ENCODE data around the gene LRP4. TPM values are rescaled to one million over a fixed set of nuclear protein-coding genes. Genes with fewer than 3 reads are reported as not detected.

LRP4 gene
- polyA plus RNA-seq, 1 experiment, result 3.8 TPM

- TF ChIP-seq, protein P1, sequence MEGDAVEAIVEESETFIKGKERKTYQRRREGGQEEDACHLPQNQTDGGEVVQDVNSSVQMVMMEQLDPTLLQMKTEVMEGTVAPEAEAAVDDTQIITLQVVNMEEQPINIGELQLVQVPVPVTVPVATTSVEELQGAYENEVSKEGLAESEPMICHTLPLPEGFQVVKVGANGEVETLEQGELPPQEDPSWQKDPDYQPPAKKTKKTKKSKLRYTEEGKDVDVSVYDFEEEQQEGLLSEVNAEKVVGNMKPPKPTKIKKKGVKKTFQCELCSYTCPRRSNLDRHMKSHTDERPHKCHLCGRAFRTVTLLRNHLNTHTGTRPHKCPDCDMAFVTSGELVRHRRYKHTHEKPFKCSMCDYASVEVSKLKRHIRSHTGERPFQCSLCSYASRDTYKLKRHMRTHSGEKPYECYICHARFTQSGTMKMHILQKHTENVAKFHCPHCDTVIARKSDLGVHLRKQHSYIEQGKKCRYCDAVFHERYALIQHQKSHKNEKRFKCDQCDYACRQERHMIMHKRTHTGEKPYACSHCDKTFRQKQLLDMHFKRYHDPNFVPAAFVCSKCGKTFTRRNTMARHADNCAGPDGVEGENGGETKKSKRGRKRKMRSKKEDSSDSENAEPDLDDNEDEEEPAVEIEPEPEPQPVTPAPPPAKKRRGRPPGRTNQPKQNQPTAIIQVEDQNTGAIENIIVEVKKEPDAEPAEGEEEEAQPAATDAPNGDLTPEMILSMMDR (IDR thresholded peaks at IDR 0.05; ENCODE audit: low read depth, low read length), result no peak
- Histone ChIP-seq H3K27me3 (ENCODE audit: control insufficient read depth, insufficient read depth, low read length) (no peaks in the 10 kb centered on the region), H3K9me3 (ENCODE audit: control insufficient read depth, insufficient read depth, low read length) (no peaks in the 10 kb centered on the region), H3K4me3 (ENCODE audit: low read depth, low read length) (no peak overlapping the region), H3K27ac (ENCODE audit: low read depth, low read length) (no peak overlapping the region)
- ChIA-PET POLR2A (no interaction called here), CTCF (interaction anchor here (2.2 kb wide), 1 partner anchor 10 kb away, joined by 6 read pairs; no protein-coding TSS in a partner anchor)
- DNase-seq (ENCODE audit: low read depth, low spot score), result no peak
Measured at GRCh38 chr11:46837860-46838259, 80.5 kb downstream of the LRP4 start.

DNA sequence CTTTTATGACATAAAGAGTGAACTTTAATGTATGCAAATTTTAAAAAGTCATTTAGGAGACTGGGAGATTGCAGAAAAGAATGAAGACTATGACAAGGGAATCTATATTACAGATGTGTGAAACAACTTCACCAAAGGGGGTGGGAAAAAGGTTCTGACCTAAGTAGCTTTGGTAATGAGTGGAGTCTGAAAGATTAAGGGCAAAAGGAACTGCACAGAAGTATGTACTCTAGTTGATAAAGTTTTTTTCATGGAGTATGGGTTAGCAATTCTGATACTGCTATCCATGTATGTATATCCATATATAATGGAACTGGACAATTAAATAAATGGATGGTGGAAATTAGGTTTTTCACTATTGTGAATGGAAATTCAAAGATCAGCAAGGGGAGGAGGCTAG is 81.5 kb downstream of the LRP4 start:
- DNase-seq (ENCODE audit: low read depth, low spot score), result no peak
- ChIA-PET POLR2A (no interaction called here), CTCF (no interaction called here)
- Histone ChIP-seq H3K9me3 (ENCODE audit: control insufficient read depth, insufficient read depth, low read length) (no peaks in the 10 kb centered on the region), H3K27ac (ENCODE audit: low read depth, low read length) (no peak overlapping the region), H3K27me3 (ENCODE audit: control insufficient read depth, insufficient read depth, low read length) (no peaks in the 10 kb centered on the region), H3K4me3 (ENCODE audit: low read depth, low read length) (no peak overlapping the region)
- TF ChIP-seq, protein P1 (IDR thresholded peaks at IDR 0.05; ENCODE audit: low read depth, low read length), result no peak

DNA sequence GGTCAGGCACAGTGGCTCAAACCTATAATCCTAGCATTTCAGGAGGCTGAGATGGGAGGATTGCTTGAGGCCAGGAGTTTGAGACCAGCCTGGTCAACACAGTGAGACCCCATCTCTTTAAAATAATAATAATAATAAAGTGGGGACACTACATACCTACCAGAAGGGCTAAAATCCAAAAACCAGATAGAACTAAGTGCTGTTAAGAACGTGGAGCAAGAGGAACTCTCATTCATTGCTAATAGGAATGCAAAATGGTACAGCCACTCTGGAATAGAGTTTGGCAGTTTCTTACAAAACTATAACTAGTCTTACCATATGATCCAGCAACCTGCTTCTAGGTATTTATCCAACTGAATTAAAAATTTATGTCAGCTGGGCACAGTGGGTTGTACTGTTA is 81.9 kb downstream of the LRP4 start:
- H3K27me3 ChIP-seq (ENCODE audit: control insufficient read depth, insufficient read depth, low read length), result no peaks in the 10 kb centered on the region
- H3K4me3 ChIP-seq (ENCODE audit: low read depth, low read length), result no peak overlapping the region
- TF ChIP-seq, protein P1 (IDR thresholded peaks at IDR 0.05; ENCODE audit: low read depth, low read length), result no peak
- DNase-seq (ENCODE audit: low read depth, low spot score), result no peak
- H3K9me3 ChIP-seq (ENCODE audit: control insufficient read depth, insufficient read depth, low read length), result no peaks in the 10 kb centered on the region
- no peak overlapping the region for H3K27ac ChIP-seq (ENCODE audit: low read depth, low read length)
- POLR2A ChIA-PET, result no interaction called here
- CTCF ChIA-PET, result no interaction called here

GRCh38 chr11:46835897-46836296 is 82.5 kb downstream of the LRP4 start:
- no peaks in the 10 kb centered on the region for H3K9me3 ChIP-seq (ENCODE audit: control insufficient read depth, insufficient read depth, low read length)
- no peak for DNase-seq (ENCODE audit: low read depth, low spot score)
- TF ChIP-seq, protein P1 (IDR thresholded peaks at IDR 0.05; ENCODE audit: low read depth, low read length), result no peak
- no peak overlapping the region for H3K27ac ChIP-seq (ENCODE audit: low read depth, low read length)
- no peaks in the 10 kb centered on the region for H3K27me3 ChIP-seq (ENCODE audit: control insufficient read depth, insufficient read depth, low read length)
- ChIA-PET POLR2A (no interaction called here), CTCF (no interaction called here)
- no peak overlapping the region for H3K4me3 ChIP-seq (ENCODE audit: low read depth, low read length)

DNA sequence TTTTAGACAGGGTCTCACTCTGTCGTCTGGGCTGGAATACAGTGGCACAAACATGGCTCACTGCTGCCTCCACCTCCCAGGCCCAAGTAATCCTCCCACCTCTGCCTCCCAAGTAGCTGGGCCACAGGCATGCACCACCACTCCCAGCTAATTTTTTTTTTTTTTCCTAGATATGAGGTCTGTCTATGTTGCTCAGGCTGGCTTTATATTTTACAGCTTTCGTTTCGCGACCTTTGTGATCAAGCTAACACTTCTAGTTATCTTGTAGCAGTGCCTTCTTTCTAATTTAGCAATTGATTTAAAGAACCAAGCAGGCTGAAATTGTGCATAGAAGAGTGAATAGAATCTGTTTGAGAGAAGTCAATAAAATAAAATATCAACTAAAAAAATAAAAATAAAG is 83.5 kb downstream of the LRP4 start:
- Histone ChIP-seq H3K27ac (ENCODE audit: low read depth, low read length) (no peak overlapping the region), H3K9me3 (ENCODE audit: control insufficient read depth, insufficient read depth, low read length) (no peaks in the 10 kb centered on the region), H3K27me3 (ENCODE audit: control insufficient read depth, insufficient read depth, low read length) (no peaks in the 10 kb centered on the region), H3K4me3 (ENCODE audit: low read depth, low read length) (no peak overlapping the region)
- no peak for DNase-seq (ENCODE audit: low read depth, low spot score)
- TF ChIP-seq, protein P1 (IDR thresholded peaks at IDR 0.05; ENCODE audit: low read depth, low read length), result no peak
- CTCF ChIA-PET, result interaction anchor here (0.6 kb wide), 1 partner anchor 8 kb away, joined by 3 read pairs; no protein-coding TSS in a partner anchor
- POLR2A ChIA-PET, result no interaction called here
